GM08714 (cell line): ENCODE measurements around the gene IFI27L1.
"Not testable (repeated sequence)": the region's sequence is repeated elsewhere in the genome, so short reads cannot be mapped to it uniquely, and the experiment has no call there.

ENCODE experiments used
- H3K4me3 ChIP-seq: fragments of 200-500 bp; sonication (Bioruptor generic); 2 replicates; pipeline ENCODE4 v1.5.1; 2014; ENCODE audit warnings: mild to moderate bottlenecking, low read length, inconsistent platforms
- ZNF274 ChIP-seq: IDR thresholded peaks from 2 replicates; pipeline ENCODE4 v1.6.1; 2012; ENCODE audit warnings: mild to moderate bottlenecking, low read depth, low read length

IFI27L1 gene

DNA sequence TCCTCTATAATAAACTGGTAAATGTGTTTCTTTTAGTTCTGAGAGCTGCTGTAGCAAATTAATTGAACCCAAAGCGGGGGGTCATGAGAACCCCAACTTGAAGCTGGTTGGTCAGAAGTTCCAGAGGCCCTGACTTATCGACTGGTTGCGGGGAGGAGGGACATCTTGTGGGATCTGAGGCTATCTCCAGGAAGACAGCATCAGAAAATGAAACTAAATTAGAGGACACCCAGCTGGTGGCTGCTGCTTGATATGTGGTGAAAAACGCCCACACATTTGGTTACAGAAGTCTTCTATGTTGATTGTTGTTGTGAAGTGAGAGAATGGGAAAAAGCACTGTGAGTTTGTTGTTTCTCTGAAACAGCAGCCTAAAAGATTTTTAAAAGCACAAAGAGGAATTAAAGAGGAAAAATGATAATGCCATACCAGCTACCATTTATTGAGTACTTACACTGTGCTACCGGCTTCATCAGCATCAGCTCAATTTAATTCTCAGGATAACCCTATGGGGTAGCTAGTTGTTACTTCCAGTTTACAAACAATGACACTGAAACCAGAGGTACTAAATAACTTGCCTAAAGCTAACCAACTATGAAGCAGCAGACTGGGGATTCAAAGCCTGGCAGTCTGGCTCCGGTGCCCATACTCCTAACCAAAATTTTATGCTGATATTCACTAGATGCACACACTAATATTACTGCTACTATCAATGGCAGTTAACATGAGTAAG lies 24.4 kb upstream of the IFI27L1 start:
- TF ChIP-seq ZNF274 = no peak
- H3K4me3 ChIP-seq = no peak overlapping the region

DNA sequence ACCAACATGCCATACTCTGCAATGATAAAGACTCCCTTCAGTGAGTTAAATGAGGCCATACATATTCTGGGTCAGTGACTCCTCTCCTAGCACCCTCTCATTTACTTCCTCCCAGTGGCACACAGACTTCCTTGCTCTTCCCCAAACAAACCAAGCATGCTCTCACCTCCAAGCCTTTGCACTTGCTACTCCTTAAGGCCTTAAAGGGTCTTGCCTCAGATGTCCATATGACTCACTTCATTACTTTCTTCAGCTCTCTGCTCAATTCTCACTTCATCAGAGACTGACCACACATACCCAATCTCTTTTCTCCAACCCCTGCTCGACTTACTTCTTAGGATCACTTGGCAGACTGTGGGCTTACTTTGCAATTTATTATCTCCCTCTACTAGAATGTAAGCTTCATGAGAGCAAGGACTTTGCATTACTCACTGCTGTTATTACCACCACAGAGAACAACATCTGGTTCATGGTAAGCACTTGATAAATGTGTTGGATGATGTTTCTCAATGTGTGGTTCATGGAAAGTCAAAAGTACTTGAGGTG lies 22.9 kb upstream of the IFI27L1 start:
- TF ChIP-seq ZNF274 = no peak
- H3K4me3 ChIP-seq = no peak overlapping the region

DNA sequence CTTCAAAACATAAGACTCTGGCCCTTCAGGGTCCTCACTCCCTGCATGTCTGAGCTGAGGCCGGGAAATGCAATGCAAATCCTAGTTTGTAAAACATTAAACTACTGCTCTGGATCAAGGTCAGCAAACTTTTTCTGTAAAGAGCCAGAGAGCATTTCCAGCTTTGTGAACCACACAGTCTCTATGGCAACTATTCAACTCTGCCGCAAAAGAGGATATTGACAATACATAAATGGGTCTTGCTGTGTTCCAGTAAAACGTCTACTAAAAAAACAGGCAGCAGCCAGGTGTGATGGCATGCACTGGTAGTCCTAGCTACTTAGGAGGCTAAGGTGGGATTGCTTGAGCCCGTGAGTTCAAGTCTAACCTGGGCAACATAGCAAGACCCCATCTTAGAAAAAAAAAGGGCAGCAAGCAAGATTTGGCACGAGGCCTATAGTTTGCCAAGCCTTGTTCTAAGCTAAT lies 22.4 kb upstream of the IFI27L1 start:
- TF ChIP-seq ZNF274 = no peak
- H3K4me3 ChIP-seq = no peak overlapping the region

DNA sequence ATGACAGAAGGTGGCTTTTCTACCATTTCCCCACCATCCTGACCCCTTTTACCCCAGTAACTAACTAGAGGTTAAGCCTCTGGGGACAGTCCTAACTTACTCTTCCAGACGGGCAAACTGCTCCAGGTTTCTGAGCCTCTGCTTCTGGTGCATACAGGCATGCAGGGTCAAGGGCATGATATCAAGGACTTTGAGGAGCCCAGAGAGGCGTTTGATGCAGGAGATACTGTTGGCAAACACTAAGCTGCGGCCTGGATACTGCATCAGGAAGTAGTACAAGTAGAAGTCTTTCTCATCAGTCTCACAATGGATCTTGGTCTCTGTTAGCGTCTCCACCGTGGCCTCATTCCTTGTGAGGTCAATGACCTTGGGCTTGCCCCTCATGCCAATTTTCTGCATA lies 21.1 kb upstream of the IFI27L1 start:
- no peak for TF ChIP-seq ZNF274
- H3K4me3 ChIP-seq = no peak overlapping the region

DNA sequence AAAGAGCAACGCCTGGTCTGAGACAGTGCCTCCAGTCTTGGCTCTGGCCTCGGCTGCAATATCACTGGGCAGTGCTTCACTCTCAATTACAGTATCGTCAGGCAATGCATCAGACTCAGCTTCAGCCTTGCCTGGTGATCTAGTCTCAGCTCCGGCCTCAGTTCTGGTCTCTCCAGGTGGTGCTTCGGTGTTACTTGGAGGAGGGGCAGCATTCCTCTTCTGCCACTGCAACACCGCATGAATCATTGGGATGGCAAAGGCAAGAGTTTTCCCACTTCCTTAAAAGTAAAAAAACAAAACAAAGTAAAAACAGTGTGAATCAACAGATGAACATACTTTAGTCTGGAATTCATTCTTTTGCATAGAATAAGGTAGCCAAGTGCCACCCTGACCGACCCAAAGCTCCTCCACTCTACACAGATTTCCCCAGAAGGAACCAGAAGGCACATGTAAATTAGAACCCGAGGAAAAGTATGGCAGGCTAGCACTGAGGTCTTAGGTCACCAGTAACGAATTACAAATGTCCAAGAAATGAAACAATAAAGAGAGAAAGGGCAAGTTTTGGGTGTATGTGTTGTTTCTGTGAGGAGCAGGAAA lies 18.7 kb upstream of the IFI27L1 start:
- TF ChIP-seq ZNF274 = no peak
- no peak overlapping the region for H3K4me3 ChIP-seq

DNA sequence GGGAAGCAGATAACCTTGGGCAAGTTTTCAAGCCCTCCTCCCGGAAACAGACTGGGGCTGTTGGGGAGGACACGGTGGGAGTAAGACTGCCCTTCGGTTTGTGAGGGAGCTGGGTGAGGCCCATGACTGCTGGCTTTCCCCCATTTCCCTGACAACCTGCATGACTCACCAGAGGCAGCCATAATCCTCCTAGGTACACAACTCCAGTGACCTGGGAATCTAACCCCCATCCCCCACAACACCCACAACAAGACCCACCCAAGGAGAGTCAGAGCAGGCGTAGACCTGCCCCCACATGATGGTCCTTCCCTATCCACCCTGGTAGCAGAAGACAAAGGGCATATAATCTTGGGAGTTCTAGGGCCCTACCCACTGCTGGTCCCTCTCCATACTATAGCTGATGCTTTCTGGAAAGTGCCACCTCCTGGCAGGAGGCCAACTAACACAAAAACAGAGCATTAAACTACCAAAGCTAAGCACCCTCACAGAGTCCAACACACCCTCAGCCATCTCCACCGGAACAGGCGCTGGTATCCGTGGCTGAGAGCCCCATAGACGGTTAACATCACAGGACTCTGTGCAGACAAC lies 14.9 kb upstream of the IFI27L1 start:
- TF ChIP-seq ZNF274 = no peak
- H3K4me3 ChIP-seq = no peak overlapping the region

DNA sequence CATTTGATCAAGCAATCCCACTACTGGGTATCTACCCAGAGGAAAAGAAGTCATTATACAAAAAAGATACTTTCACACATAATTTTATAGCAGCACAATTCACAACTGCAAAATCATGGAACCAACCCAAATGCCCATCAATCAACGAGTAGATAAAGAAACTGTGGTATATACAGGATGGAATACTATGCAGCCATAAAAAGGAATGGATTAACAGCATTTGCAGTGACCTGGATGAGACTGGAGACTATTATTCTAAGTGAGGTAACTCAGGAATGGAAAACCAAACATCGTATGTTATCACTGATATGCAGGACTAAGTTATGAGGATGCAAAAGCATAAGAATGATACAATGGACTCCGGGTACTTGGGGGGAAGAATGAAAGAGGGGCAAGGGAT lies 9.0 kb upstream of the IFI27L1 start:
- H3K4me3 ChIP-seq = not testable (repeated sequence)

DNA sequence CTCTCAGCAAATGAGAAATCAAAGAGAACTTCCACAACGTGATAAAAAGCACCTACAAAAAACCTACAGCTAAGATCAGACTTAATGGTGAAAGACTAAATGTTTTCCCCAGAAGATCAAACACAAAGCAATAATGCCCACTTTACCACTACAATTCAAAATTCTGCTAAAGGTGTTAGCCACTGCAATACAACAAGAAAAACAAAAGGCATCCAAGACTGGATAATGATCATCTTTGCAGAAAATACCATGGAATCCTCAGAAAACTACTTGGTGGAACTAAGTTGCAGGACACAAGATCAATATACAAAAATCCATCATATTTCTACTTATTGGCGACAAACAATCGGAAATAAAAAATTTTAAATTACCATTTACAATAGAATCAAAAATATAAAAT lies 6.6 kb upstream of the IFI27L1 start:
- H3K4me3 ChIP-seq = no peak overlapping the region
- no peak for TF ChIP-seq ZNF274

DNA sequence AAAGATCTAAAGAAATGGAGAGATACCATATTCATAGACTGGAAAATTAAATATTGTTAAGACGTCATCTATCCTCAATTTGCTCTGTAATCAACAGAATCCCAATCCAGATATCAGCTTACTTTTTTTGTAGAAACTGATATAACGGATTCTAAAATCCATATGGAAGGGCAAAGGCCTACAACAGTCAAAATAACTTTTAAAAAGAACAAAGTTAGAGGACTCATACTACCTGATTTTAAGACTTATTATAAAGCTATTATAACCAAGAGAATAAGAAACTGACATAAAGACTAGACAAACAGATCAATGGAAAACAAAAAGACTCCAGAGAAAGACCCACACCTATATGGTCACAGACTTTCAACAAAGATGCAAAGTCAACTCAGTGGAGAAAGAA lies 6.1 kb upstream of the IFI27L1 start:
- no peak for TF ChIP-seq ZNF274
- H3K4me3 ChIP-seq = no peak overlapping the region

DNA sequence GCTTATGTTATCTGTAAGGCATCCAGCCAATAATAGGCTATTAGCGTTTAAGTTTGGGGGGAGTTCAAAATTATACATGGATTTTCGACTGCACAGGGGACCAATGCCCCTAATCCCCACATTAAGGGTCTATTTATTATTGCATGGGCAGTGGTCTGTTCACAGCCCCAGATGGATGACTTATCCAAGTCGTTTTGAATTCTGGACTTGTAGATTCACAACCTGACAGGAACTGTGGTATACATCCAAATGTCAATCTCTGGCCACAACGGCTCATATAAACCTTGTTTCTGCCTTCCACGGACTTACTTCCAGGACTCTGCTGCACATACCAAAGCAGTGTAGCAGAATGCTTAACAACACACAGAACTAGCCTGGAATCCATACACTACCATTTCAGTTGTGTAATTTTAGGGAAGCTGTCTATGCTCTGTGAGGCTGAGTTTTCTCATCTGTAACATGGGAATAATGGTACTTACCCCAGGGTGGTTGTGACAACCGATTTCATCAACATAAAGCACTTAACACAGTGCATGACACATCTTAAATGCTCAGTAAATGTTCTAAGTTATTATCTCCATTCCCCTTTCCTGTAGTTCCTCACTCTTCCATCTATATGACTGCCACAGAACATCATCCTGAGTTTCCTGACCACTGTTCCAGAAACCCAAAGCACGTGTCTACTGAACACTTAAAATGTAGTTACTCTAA lies 3.8 kb upstream of the IFI27L1 start:
- H3K4me3 ChIP-seq = no peak overlapping the region; the same call in 1 of the 2 replicates
- no peak for TF ChIP-seq ZNF274

DNA sequence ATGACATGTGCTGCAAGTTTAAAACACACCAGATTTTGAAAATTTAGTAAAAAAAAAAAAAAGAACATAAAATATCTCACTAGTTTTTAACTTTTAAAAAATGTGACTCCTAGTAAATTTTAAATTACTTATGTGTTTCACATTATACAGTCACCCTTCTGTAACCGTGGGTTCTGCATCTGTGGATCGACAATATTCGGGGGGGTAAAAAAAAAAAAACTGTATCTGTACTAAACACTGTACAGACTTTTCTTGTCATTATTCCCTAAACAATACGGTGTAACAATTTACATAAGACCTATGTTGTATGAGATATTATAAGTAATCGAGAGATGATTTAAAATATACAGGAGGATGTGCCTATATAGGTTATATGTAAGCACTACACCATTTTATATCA lies 3.3 kb upstream of the IFI27L1 start:
- H3K4me3 ChIP-seq = no peak overlapping the region; the same call in 1 of the 2 replicates
- TF ChIP-seq ZNF274 = no peak

DNA sequence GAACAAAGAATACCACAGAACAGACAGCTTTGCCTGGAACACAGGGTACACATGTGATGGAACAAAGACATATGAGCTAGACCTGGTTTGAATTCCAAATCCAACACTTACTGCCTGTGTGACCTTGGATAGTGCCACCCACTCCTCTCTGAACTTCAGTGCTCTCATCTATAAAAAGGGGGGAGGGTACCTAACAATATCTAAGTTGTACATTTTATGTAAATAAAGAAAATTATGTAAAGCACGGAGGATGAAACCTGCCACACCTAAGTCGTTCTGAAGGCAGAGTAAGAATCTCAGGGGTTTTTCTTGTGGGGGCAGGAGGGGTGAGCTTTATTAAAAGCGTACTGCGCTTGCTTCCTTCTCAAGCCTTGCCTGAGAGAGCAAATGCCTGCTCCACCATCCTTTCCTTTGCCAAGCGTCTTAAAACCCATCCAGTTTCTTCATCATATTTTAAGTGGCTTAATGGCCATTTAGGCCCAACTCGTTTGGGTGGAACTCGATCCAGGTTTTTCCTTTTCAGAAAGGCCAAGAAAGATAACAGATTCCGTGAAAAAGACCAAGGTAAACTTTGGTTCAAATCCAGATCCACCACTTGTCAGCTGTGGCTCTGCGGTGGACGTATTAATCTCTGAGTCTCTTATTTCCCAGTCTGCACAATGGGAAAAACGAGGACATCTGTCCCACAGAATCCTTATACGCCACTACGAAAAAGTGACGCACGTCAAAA lies 1.1 kb upstream of the IFI27L1 start:
- no peak for TF ChIP-seq ZNF274
- peak overlapping the region; percentile 85 for H3K4me3 ChIP-seq

DNA sequence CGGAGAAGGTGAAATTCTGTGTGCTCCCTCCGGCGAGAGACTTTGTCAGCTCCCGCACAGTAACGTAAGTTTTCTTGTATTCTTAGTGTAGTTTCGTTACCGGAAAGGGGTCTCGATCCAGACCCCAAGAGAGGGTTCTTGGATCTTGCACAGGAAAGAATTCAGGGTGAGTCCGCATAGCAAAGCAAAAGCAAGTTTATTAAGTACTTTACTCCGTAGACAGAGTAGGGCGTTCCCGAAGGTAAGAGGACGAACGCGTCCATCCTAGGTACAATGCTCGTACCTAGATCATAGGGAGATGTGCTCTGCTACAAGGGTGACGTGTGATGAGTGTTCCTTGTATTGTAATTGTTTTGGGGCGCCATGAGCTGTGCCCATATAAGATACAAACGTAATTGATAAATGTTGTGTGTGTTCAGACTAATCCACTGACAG lies 293 bp downstream of the IFI27L1 start:
- TF ChIP-seq ZNF274 = no peak
- H3K4me3 ChIP-seq = peak overlapping the region; percentile 85

DNA sequence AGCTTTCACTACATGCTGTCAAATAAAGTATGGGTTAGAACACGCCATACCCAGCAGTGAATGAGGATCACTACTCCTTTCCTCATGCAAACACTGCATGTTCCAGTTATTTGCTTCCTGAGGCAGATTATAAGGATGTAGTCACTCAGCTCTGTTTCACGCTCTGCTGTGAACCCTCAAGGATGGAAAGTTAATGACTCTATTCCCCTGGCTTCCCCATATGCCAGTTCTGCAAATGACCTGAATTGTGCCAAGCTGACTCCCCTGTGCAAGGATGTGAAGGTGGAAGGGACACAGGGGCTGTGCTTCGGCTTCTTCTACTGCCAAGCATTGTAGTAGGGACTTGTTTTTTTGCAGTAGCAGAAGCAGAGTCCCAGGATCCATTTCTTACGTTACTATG lies 6.8 kb downstream of the IFI27L1 start:
- no peak for TF ChIP-seq ZNF274
- no peak overlapping the region for H3K4me3 ChIP-seq
